OCI-LY7 (cell line): ENCODE measurements around the gene MYRFL. TPM values are rescaled to one million over a fixed set of nuclear protein-coding genes. Genes with fewer than 3 reads are reported as not detected.

Experiments
- BruUV-seq: library from RNA; stranded (reverse); fragments of 400-500 nt; replicated peaks from 2 replicates; lab custom pipeline; 2021; lab: Mats Ljungman, UMichigan
- CTCF ChIA-PET: fragments of 300-600 bp; sonication (Branson Sonifier 250); formaldehyde crosslinking; loops from one replicate; lab custom pipeline; 2022; ENCODE audit warnings: antibody characterized with exemption; ENCODE audit not compliant: unreplicated experiment; lab: Charles Lee
- POLR2A ChIA-PET: fragments of 300-600 bp; sonication (Branson Sonifier 250); formaldehyde crosslinking; loops from one replicate; lab custom pipeline; 2022; ENCODE audit warnings: antibody characterized with exemption; lab: Charles Lee
- DNase-seq: peaks from one replicate; pipeline ENCODE4 v3.0.0-alpha.2; 2015; ENCODE audit warnings: low spot score
- H2AFZ ChIP-seq: fragments of 200-600 bp; sonication (generic), shearing (Covaris generic); 2 replicates; pipeline ENCODE4 v1.6.1; 2014; ENCODE audit warnings: mild to moderate bottlenecking, antibody characterized with exemption, low read length, moderate library complexity
- H3K27ac ChIP-seq: fragments of 200-600 bp; sonication (generic); 2 replicates; pipeline ENCODE4 v1.5.1; 2014; ENCODE audit warnings: mixed run types, low read depth, mild to moderate bottlenecking, moderate library complexity, low read length, inconsistent platforms; ENCODE audit not compliant: poor library complexity, severe bottlenecking
- H3K36me3 ChIP-seq: fragments of 200-600 bp; sonication (generic); 2 replicates; pipeline ENCODE4 v1.6.1; 2014; ENCODE audit warnings: mild to moderate bottlenecking, antibody characterized with exemption, low read length, moderate library complexity, mixed read lengths; ENCODE audit not compliant: insufficient read depth
- H3K4me1 ChIP-seq: fragments of 200-600 bp; sonication (generic); 2 replicates; pipeline ENCODE4 v1.5.1; 2014; ENCODE audit warnings: mild to moderate bottlenecking, low read length; ENCODE audit not compliant: insufficient read depth, poor library complexity, severe bottlenecking
- H3K4me2 ChIP-seq: fragments of 200-600 bp; sonication (generic); 2 replicates; pipeline ENCODE4 v1.6.1; 2014; ENCODE audit warnings: mild to moderate bottlenecking, low read length
- H3K4me3 ChIP-seq: fragments of 200-600 bp; sonication (generic); 2 replicates; pipeline ENCODE4 v1.5.1; 2014; ENCODE audit warnings: mild to moderate bottlenecking, low read depth, low read length; ENCODE audit not compliant: poor library complexity, severe bottlenecking
- H3K79me2 ChIP-seq: fragments of 200-600 bp; sonication (generic); 2 replicates; pipeline ENCODE4 v1.6.1; 2016; ENCODE audit warnings: low read depth, mild to moderate bottlenecking, low read length, moderate library complexity, mixed read lengths; ENCODE audit not compliant: insufficient read depth
- H3K9me2 ChIP-seq: fragments of 200-600 bp; sonication (generic); 2 replicates; pipeline ENCODE4 v1.6.1; 2016; ENCODE audit warnings: mild to moderate bottlenecking, low read length, mixed read lengths; ENCODE audit not compliant: insufficient read depth
- H3K9me3 ChIP-seq: fragments of 200-600 bp; sonication (generic); 2 replicates; pipeline ENCODE4 v1.6.1; 2014; ENCODE audit warnings: mild to moderate bottlenecking, mixed run types, low read length, mixed read lengths
- H4K20me1 ChIP-seq: fragments of 200-600 bp; sonication (generic); 2 replicates; pipeline ENCODE4 v1.6.1; 2014; ENCODE audit warnings: mild to moderate bottlenecking, antibody characterized with exemption, low read length, moderate library complexity, mixed read lengths; ENCODE audit not compliant: insufficient read depth
- CTCF ChIP-seq: fragments of 200-600 bp; sonication (generic); conservative IDR thresholded peaks from 2 replicates; pipeline ENCODE4 v1.5.1; 2014; ENCODE audit warnings: mild to moderate bottlenecking, antibody characterized with exemption, low read length, moderate library complexity, mixed read lengths
- EZH2phosphoT487 ChIP-seq: fragments of 200-600 bp; sonication (generic); IDR thresholded peaks from 2 replicates; pipeline ENCODE4 v1.6.1; 2018; ENCODE audit warnings: low read depth, borderline replicate concordance, mild to moderate bottlenecking, mixed run types, antibody characterized with exemption, low read length, moderate library complexity, mixed read lengths
- intact Hi-C: fragments of 100-400 bp; cut with micrococcal nuclease; formaldehyde crosslinking; loops from one replicate; pipeline ENCODE4 v1.10.0; 2022; ENCODE audit not compliant: unreplicated experiment
- total RNA-seq, 2 experiments: library from RNA; depleted of rRNA in 1 of 2; stranded (reverse); fragments of >200 nt in 1 of 2; shearing (Covaris generic) in 1 of 2; gene quantifications; 2 replicates each; pipeline ENCODE4 v1.2.3, GENCODE V29; 2014 to 2022

Gene MYRFL
- total RNA-seq, 2 experiments from 2014 or later: 0.41 TPM; not detected in 1

GRCh38 chr12:70002097-70002911, 177.3 kb downstream of the MYRFL start:
- Histone ChIP-seq H3K9me2 (no peaks in the 10 kb centered on the region), H3K4me3 (no peak overlapping the region), H3K9me3 (no peaks in the 10 kb centered on the region), H3K27ac (no peak overlapping the region), H2AFZ (peak overlapping the region; percentile 20; the same call in 1 of the 2 replicates), H3K4me2 (no peak overlapping the region), H3K36me3 (no peaks in the 10 kb centered on the region), H4K20me1 (no peaks in the 10 kb centered on the region), H3K79me2 (no peaks in the 10 kb centered on the region), H3K4me1 (peaks cover 14% of the 10 kb centered on the region)
- no peak for TF ChIP-seq CTCF
- no peak for TF ChIP-seq EZH2phosphoT487
- no peak for DNase-seq
- ChIA-PET CTCF (no interaction called here), POLR2A (interaction anchor here (0.9 kb wide), 1 partner anchor 73 kb away, joined by 3 read pairs; no protein-coding TSS in a partner anchor)
- intact Hi-C loops: no loop called here
- no TSS peak for BruUV-seq

- intact Hi-C loops: no loop called here
- Histone ChIP-seq H3K4me1 (peaks cover 14% of the 10 kb centered on the region), H3K9me3 (no peaks in the 10 kb centered on the region), H3K4me3 (no peak overlapping the region), H3K27ac (no peak overlapping the region), H3K36me3 (no peaks in the 10 kb centered on the region), H3K9me2 (no peaks in the 10 kb centered on the region), H2AFZ (no peak overlapping the region), H4K20me1 (no peaks in the 10 kb centered on the region), H3K4me2 (no peak overlapping the region), H3K79me2 (no peaks in the 10 kb centered on the region)
- no peak for DNase-seq
- POLR2A ChIA-PET: interaction anchor here (0.9 kb wide), 2 partner anchors 72 to 149 kb away, joined by 3 to 4 read pairs; no protein-coding TSS in a partner anchor
- TF ChIP-seq CTCF: no peak
- TF ChIP-seq EZH2phosphoT487: no peak
- CTCF ChIA-PET: no interaction called here
- no TSS peak for BruUV-seq
Observed at GRCh38 chr12:70002912-70003255, 177.9 kb downstream of the MYRFL start.
